K562 (cell line): ENCODE results near the gene SH2B2. TPM values are rescaled to one million over a fixed set of nuclear protein-coding genes. Genes with fewer than 3 reads are reported as not detected.

ENCODE experiments used
- BCOR ChIP-seq: fragments of 450-650 bp; IDR thresholded peaks from 2 replicates; pipeline ENCODE4 v1.6.1; 2016
- BRCA1 ChIP-seq, 2 experiments: fragments of 450-650 bp in 1 of 2; sonication (generic) in 1 of 2; formaldehyde crosslinking in 1 of 2; IDR thresholded peaks; 2 replicates each; pipeline versions ENCODE4 v1.5.0 to v1.6.1; 2017 to 2020; ENCODE audit warnings: mild to moderate bottlenecking in 1 of 2, missing genetic modification reagents in 1 of 2
- DPF2 ChIP-seq: fragments of 450-650 bp; IDR thresholded peaks from 2 replicates; pipeline ENCODE4 v1.6.1; 2016
- ETV6 ChIP-seq, 3 experiments: fragments of 150-350 bp in 1 of 3; sonication (generic) in 1 of 3; formaldehyde crosslinking in 1 of 3; IDR thresholded peaks; 2 replicates each; pipeline versions ENCODE4 v1.6.1 to v1.8.0; 2014 to 2022; ENCODE audit warnings: borderline replicate concordance in 2 of 3, low read depth in 2 of 3, antibody characterized with exemption in 1 of 3, low read length in 1 of 3, mild to moderate bottlenecking in 1 of 3, missing genetic modification reagents in 1 of 3
- GABPB2 ChIP-seq: fragments of 250-450 bp; sonication (Bioruptor Pico); conservative IDR thresholded peaks from 2 replicates; pipeline ENCODE4 v1.5.1; 2021; ENCODE audit warnings: mild to moderate bottlenecking
- HOXB6 ChIP-seq: fragments of 250-450 bp; sonication (Bioruptor Pico); IDR thresholded peaks from 2 replicates; pipeline ENCODE4 v1.5.1; 2022; ENCODE audit warnings: mild to moderate bottlenecking, borderline replicate concordance
- JUND ChIP-seq, 2 experiments: IDR thresholded peaks; 2 replicates in 1 of 2; 3 replicates in 1 of 2; pipeline ENCODE4 v1.6.1; 2011; ENCODE audit warnings: borderline replicate concordance in 2 of 2, low read depth in 2 of 2, low read length in 2 of 2, improper control_type of control experiment in 1 of 2, missing biosample characterization in 1 of 2, missing genetic modification characterization in 1 of 2, missing genetic modification reagents in 1 of 2
- MAZ ChIP-seq, 2 experiments: fragments of 450-650 bp in 1 of 2; sonication (generic) in 1 of 2; formaldehyde crosslinking; IDR thresholded peaks in 1 of 2; conservative IDR thresholded peaks in 1 of 2; 2 replicates each; pipeline versions ENCODE4 v1.4.0 to v1.5.0; 2020; ENCODE audit warnings: mild to moderate bottlenecking in 1 of 2, missing genetic modification reagents in 1 of 2
- MEF2D ChIP-seq: conservative IDR thresholded peaks from 2 replicates; pipeline ENCODE4 v1.6.1; 2016; ENCODE audit warnings: low read depth, missing genetic modification characterization, missing compliant biosample characterization
- OTX1 ChIP-seq: fragments of 450-650 bp; formaldehyde crosslinking; IDR thresholded peaks from 2 replicates; pipeline ENCODE4 v1.4.0; 2022; ENCODE audit warnings: mild to moderate bottlenecking
- PBX2 ChIP-seq, 2 experiments: IDR thresholded peaks in 1 of 2; conservative IDR thresholded peaks in 1 of 2; 2 replicates each; pipeline ENCODE4 v1.6.1; 2016; ENCODE audit warnings: low read depth in 2 of 2, mild to moderate bottlenecking in 1 of 2, missing compliant biosample characterization in 1 of 2, missing genetic modification characterization in 1 of 2, moderate library complexity in 1 of 2
- SIN3A ChIP-seq, 2 experiments: fragments of 150-350 bp in 1 of 2; IDR thresholded peaks; 2 replicates each; pipeline ENCODE4 v1.6.1; 2011 to 2016; ENCODE audit warnings: borderline replicate concordance in 2 of 2, low read depth in 2 of 2, low read length in 2 of 2, mild to moderate bottlenecking in 2 of 2, moderate library complexity in 2 of 2; ENCODE audit not compliant: control insufficient read depth in 1 of 2
- SRSF3 ChIP-seq: fragments of 200-400 bp; formaldehyde crosslinking; IDR thresholded peaks from 2 replicates; pipeline ENCODE4 v1.6.1; 2016; ENCODE audit warnings: mild to moderate bottlenecking, low read length, moderate library complexity; ENCODE audit not compliant: insufficient read depth
- TAL1 ChIP-seq: fragments of 450-650 bp; IDR thresholded peaks from 2 replicates; pipeline ENCODE4 v1.6.1; 2016; ENCODE audit warnings: mild to moderate bottlenecking
- ZBED1 ChIP-seq: IDR thresholded peaks from 2 replicates; pipeline ENCODE4 v1.6.1; 2014
- ZNF280A ChIP-seq: fragments of 450-650 bp; IDR thresholded peaks from 2 replicates; pipeline ENCODE4 v1.6.1; 2018; ENCODE audit warnings: mild to moderate bottlenecking, low read depth; ENCODE audit not compliant: partially characterized antibody
- ZNF41 ChIP-seq: fragments of 250-450 bp; sonication (Bioruptor Pico); conservative IDR thresholded peaks from 2 replicates; pipeline ENCODE4 v1.4.0; 2020; ENCODE audit warnings: mild to moderate bottlenecking
- ZNF589 ChIP-seq: fragments of 200-800 bp; sonication (Bioruptor generic); IDR thresholded peaks from 2 replicates; pipeline ENCODE4 v1.6.1; 2016; ENCODE audit warnings: low read depth, missing genetic modification characterization, missing compliant biosample characterization
- ZNF740 ChIP-seq, 3 experiments: fragments of 200-800 bp in 1 of 3; sonication (Bioruptor generic) in 1 of 3; sonication (generic) in 1 of 3; formaldehyde crosslinking in 1 of 3; IDR thresholded peaks; 2 replicates each; pipeline versions ENCODE4 v1.6.1 to v1.8.0; 2016 to 2022; ENCODE audit warnings: mild to moderate bottlenecking in 2 of 3, missing compliant biosample characterization in 2 of 3, missing genetic modification characterization in 2 of 3, missing genetic modification reagents in 1 of 3
- polyA plus RNA-seq, 8 experiments: library from polyadenylated mRNA; depleted of rRNA in 4 of 8; stranded (reverse) in 5 of 8; unstranded in 3 of 8; fragments of >200 nt; fragmentation: Nextera tagmentation in 2 of 8; fragmentation: Illumina TruSeq in 1 of 8; extraction: Ambion mirVana in 2 of 8; extraction: Trizol in 1 of 8; gene quantifications; 2 replicates each; pipeline versions ENCODE4 v1.2.1 to v1.2.3, GENCODE V29; 2011 to 2014; ENCODE audit warnings: inconsistent platforms in 1 of 8, missing spikeins in 1 of 8
- total RNA-seq, 7 experiments: library from RNA; depleted of rRNA in 6 of 7; stranded (reverse); fragments of >200 nt in 6 of 7; fragmentation: Illumina TruSeq in 2 of 7; extraction: Trizol in 2 of 7; gene quantifications; 2 replicates each; pipeline versions ENCODE4 v1.2.1 to v1.2.3, GENCODE V29; 2011 to 2021; ENCODE audit warnings: low replicate concordance in 1 of 7

Gene SH2B2
- total and polyA plus RNA-seq, 9 of the 15 experiments (the other 6 are each of a cell fraction or from before 2014, with no cell fraction given), result 0.03 to 0.89 (median 0.07) TPM; not detected in 4

- no peak; the same call in 1 of the 2 replicates for TF ChIP-seq PBX2 (CRISPR knock-in tag; IDR thresholded peaks at IDR 0.05; ENCODE audit: low read depth)
- peak; percentile 74 for TF ChIP-seq PBX2 (tag; conservative IDR thresholded peaks at IDR 0.05; ENCODE audit: low read depth)
- TF ChIP-seq SRSF3, result no peak
- no peak for TF ChIP-seq ZNF589 (CRISPR knock-in tag)
- TF ChIP-seq HOXB6 (CRISPR knock-in tag), result no peak
- 0 out of 2 replicates have a peak, but pooled peaks have one; percentile 7 for TF ChIP-seq JUND (IDR thresholded peaks at IDR 0.05; ENCODE audit: borderline replicate concordance, low read depth, low read length)
- no peak for TF ChIP-seq JUND (tag; IDR thresholded peaks at IDR 0.05; ENCODE audit: borderline replicate concordance, low read depth, low read length)
- no peak for TF ChIP-seq ZNF280A
- TF ChIP-seq ETV6 (IDR thresholded peaks at IDR 0.05; ENCODE audit: borderline replicate concordance in 1 of 2, low read depth in 2 of 2, low read length in 1 of 2), result no peak
- no peak for TF ChIP-seq ETV6 (CRISPR knock-in tag; IDR thresholded peaks at IDR 0.05; ENCODE audit: borderline replicate concordance)
- 0 out of 2 replicates have a peak, but pooled peaks have one; percentile 13 for TF ChIP-seq BCOR
- TF ChIP-seq ZBED1, result no peak
- no peak for TF ChIP-seq ZNF41
- TF ChIP-seq BRCA1 (IDR thresholded peaks at IDR 0.05), result no peak
- TF ChIP-seq BRCA1 (CRISPR knock-in tag; IDR thresholded peaks at IDR 0.05), result no peak
- peak; percentile 33; the same call in 1 of the 2 replicates for TF ChIP-seq DPF2
- TF ChIP-seq TAL1, result no peak
- TF ChIP-seq MEF2D (tag), result no peak
- TF ChIP-seq SIN3A (IDR thresholded peaks at IDR 0.05; ENCODE audit: borderline replicate concordance in 2 of 2, control insufficient read depth in 1 of 2, low read depth in 2 of 2, low read length in 2 of 2), result peak in 1 of 2 experiments; percentile 39; a peak in 1 of 4 replicates
- TF ChIP-seq GABPB2 (CRISPR knock-in tag), result no peak
- no peak; the same call in 1 of the 2 replicates for TF ChIP-seq OTX1
- no peak for TF ChIP-seq ZNF740 (CRISPR knock-in tag; IDR thresholded peaks at IDR 0.05)
- no peak for TF ChIP-seq ZNF740 (tag; IDR thresholded peaks at IDR 0.05)
- peak; percentile 39 to 83 for TF ChIP-seq MAZ (CRISPR knock-in tag; conservative IDR thresholded peaks at IDR 0.05 in 1 of 2, IDR thresholded peaks at IDR 0.05 in 1 of 2)
These were observed at the start of gene SH2B2 (continued) for GRCh38 chr7:102286237-102287110.
